HCT116 (cell line): ENCODE data around the gene TRPV4. TPM values are rescaled to one million over a fixed set of nuclear protein-coding genes. Genes with fewer than 3 reads are reported as not detected.

Experiments
- ATAC-seq: fragments of 200-7000 bp; cut with Tn5 transposase; 2 replicates; pipeline ENCODE4 v1.9.1; 2020; ENCODE audit warnings: mild to moderate bottlenecking, moderate library complexity
- BruUV-seq: library from RNA; stranded (reverse); fragments of 400-500 nt; replicated peaks from 2 replicates; lab custom pipeline; 2021; lab: Mats Ljungman, UMichigan
- CTCF ChIA-PET: fragments of 300-600 bp; sonication (Branson Sonifier 250); formaldehyde crosslinking; loops from one replicate; lab custom pipeline; 2021; ENCODE audit warnings: antibody characterized with exemption; lab: Charles Lee
- POLR2A ChIA-PET: fragments of 300-600, 350-600 bp; sonication (Branson Sonifier 250); formaldehyde crosslinking; loops from one replicate; lab custom pipeline; 2021; ENCODE audit warnings: antibody characterized with exemption; lab: Charles Lee
- RAD21 ChIA-PET, 2 experiments: fragments of 300-600 bp; sonication (Branson Sonifier 250); formaldehyde crosslinking; loops; one replicate each; lab custom pipeline; 2023; ENCODE audit warnings: low total read pairs in 2 of 2; ENCODE audit not compliant: uncharacterized antibody in 2 of 2, unreplicated experiment in 2 of 2, low non-redundant PET in 1 of 2; lab: Charles Lee
- DNase-seq: peaks from one replicate; pipeline ENCODE4 v3.0.0-alpha.2; 2010; ENCODE audit warnings: low read depth, low spot score
- H2AFZ ChIP-seq: fragments of 200-600 bp; shearing (Covaris generic), sonication (generic); 2 replicates; pipeline ENCODE4 v1.6.1; 2017; ENCODE audit warnings: low read depth, mixed run types, mixed read lengths, antibody characterized with exemption, low read length; ENCODE audit not compliant: poor library complexity, severe bottlenecking
- H3K27ac ChIP-seq: 2 replicates; pipeline ENCODE4 v1.5.1; 2012; ENCODE audit warnings: low read depth, low read length
- H3K27me3 ChIP-seq: fragments of 200-600 bp; sonication (generic); 2 replicates; pipeline ENCODE4 v1.6.1; 2016; ENCODE audit warnings: mixed run types, low read length, mixed read lengths; ENCODE audit not compliant: insufficient read depth
- H3K36me3 ChIP-seq, 2 experiments: fragments of 200-500 bp in 1 of 2; fragments of 200-600 bp in 1 of 2; sonication (Bioruptor generic) in 1 of 2; sonication (generic) in 1 of 2; 2 replicates each; pipeline versions ENCODE4 v1.5.1 to v1.6.1; 2014 to 2016; ENCODE audit warnings: low read length in 2 of 2, inconsistent platforms in 1 of 2, mixed read lengths in 1 of 2, mixed run types in 1 of 2; ENCODE audit not compliant: insufficient read depth in 2 of 2, control insufficient read depth in 1 of 2
- H3K4me1 ChIP-seq, 2 experiments: fragments of 200-600 bp in 1 of 2; sonication (generic) in 1 of 2; 2 replicates each; pipeline versions ENCODE4 v1.5.1 to v1.6.1; 2012 to 2017; ENCODE audit warnings: low read length in 2 of 2, inconsistent platforms in 1 of 2, mild to moderate bottlenecking in 1 of 2, mixed read lengths in 1 of 2, mixed run types in 1 of 2, moderate library complexity in 1 of 2; ENCODE audit not compliant: insufficient read depth in 2 of 2, control insufficient read depth in 1 of 2
- H3K4me2 ChIP-seq: fragments of 200-600 bp; sonication (generic); 2 replicates; pipeline ENCODE4 v1.6.1; 2017; ENCODE audit warnings: mixed run types, low read length, mixed read lengths
- H3K4me3 ChIP-seq, 2 experiments: fragments of 200-600 bp in 1 of 2; sonication (generic) in 1 of 2; replicated peaks in 1 of 2; 2 replicates each; pipeline ENCODE4 v1.5.1; 2011 to 2016; ENCODE audit warnings: low read length in 2 of 2, control low read depth in 1 of 2, low read depth in 1 of 2, mild to moderate bottlenecking in 1 of 2, mixed read lengths in 1 of 2, mixed run types in 1 of 2
- H3K79me2 ChIP-seq: fragments of 200-600 bp; sonication (generic); 2 replicates; pipeline ENCODE4 v1.6.1; 2017; ENCODE audit warnings: mild to moderate bottlenecking, mixed run types, low read length, moderate library complexity, mixed read lengths; ENCODE audit not compliant: insufficient read depth
- H3K9ac ChIP-seq: fragments of 200-600 bp; sonication (generic); 2 replicates; pipeline ENCODE4 v1.6.1; 2016; ENCODE audit warnings: low read length, mixed read lengths
- H3K9me2 ChIP-seq: fragments of 200-600 bp; sonication (generic), shearing (Covaris generic); 2 replicates; pipeline ENCODE4 v1.6.1; 2017; ENCODE audit warnings: mixed run types, mild to moderate bottlenecking, moderate library complexity; ENCODE audit not compliant: insufficient read depth
- H3K9me3 ChIP-seq, 2 experiments: fragments of 200-500 bp in 1 of 2; fragments of 200-600 bp in 1 of 2; sonication (Bioruptor generic) in 1 of 2; sonication (generic) in 1 of 2; 2 replicates each; pipeline ENCODE4 v1.6.1; 2014 to 2017; ENCODE audit warnings: low read length in 2 of 2, mixed read lengths in 2 of 2, inconsistent platforms in 1 of 2, low read depth in 1 of 2, mild to moderate bottlenecking in 1 of 2, mixed run types in 1 of 2, moderate library complexity in 1 of 2; ENCODE audit not compliant: control insufficient read depth in 1 of 2, insufficient read depth in 1 of 2
- H4K20me1 ChIP-seq: fragments of 200-600 bp; sonication (generic), shearing (Covaris generic); 2 replicates; pipeline ENCODE4 v1.6.1; 2017; ENCODE audit warnings: mixed run types, mild to moderate bottlenecking, moderate library complexity; ENCODE audit not compliant: insufficient read depth
- CEBPB ChIP-seq: IDR thresholded peaks from 2 replicates; pipeline ENCODE4 v1.6.1; 2012; ENCODE audit warnings: low read depth
- FOSL1 ChIP-seq: IDR thresholded peaks from 2 replicates; pipeline ENCODE4 v1.6.1; 2012; ENCODE audit warnings: low read depth
- JUND ChIP-seq: IDR thresholded peaks from 2 replicates; pipeline ENCODE4 v1.6.1; 2012
- POLR2A ChIP-seq: IDR thresholded peaks from 2 replicates; pipeline ENCODE4 v1.7.0; 2011; ENCODE audit warnings: borderline replicate concordance; ENCODE audit not compliant: insufficient read depth, insufficient read length; ENCODE audit errors: extremely low read depth
- RAD21 ChIP-seq: IDR thresholded peaks from 2 replicates; pipeline ENCODE4 v1.6.1; 2012; ENCODE audit warnings: low read depth, mild to moderate bottlenecking
- SIN3A ChIP-seq: IDR thresholded peaks from 2 replicates; pipeline ENCODE4 v1.6.1; 2012; ENCODE audit warnings: low read depth
- SP1 ChIP-seq: IDR thresholded peaks from 2 replicates; pipeline ENCODE4 v1.6.1; 2012; ENCODE audit warnings: low read depth
- YY1 ChIP-seq: IDR thresholded peaks from 2 replicates; pipeline ENCODE4 v1.6.1; 2011; ENCODE audit warnings: low read length, low read depth, moderate library complexity, mild to moderate bottlenecking; ENCODE audit not compliant: insufficient replicate concordance; ENCODE audit errors: extremely low read depth
- intact Hi-C: fragments of 100-400 bp; cut with micrococcal nuclease; formaldehyde crosslinking; loops from 2 replicates; pipeline ENCODE4 v1.10.0; 2022
- total RNA-seq: library from RNA; stranded (reverse); gene quantifications from one replicate; pipeline ENCODE4 v1.2.1, GENCODE V29; 2021; ENCODE audit not compliant: unreplicated experiment
- TF ChIP-seq, protein P1 (sequence below): IDR thresholded peaks from 2 replicates; pipeline ENCODE4 v1.6.1; 2012

The TRPV4 gene
- total RNA-seq, 1 experiment from 2014 or later, result 0.54 TPM

DNA sequence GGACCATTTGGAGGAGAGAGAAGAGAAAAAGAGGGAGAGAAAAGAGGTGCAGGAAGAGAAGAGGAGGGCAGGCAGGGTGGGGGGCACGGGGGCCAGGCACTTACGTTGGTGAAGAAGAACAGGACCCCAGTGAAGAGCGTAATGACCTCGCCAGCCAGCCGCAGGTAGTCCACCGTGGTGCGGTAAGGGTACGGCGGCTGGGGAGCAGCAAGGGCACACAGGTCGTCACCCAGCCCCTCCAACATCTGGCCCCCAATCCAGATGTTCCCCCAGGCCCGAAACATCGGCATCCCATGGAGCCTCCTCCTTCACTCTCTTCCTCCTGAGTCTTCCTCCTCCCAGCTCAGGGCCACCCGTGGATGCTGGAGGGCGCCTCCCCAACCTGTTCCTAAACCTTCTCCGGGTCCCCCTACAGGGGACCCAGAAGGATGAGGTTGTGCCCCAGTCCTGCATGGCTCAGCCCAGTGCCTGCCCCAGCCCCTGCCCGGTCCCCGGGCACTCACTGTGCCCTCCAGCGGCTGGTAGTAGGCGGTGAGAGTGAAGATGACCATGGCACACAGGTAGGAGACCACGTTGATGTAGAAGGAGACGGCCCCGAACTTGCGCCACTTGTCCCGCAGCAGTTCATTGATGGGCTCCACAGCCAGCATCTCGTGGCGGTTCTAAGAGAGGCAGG, 39.2 kb downstream of the TRPV4 start:
- CTCF ChIA-PET, result no interaction called here
- ATAC-seq, result no peak
- no peak for TF ChIP-seq CEBPB
- TF ChIP-seq JUND, result no peak
- no peak for TF ChIP-seq POLR2A
- TF ChIP-seq RAD21, result no peak
- Histone ChIP-seq H2AFZ (no peak overlapping the region), H3K4me3 (no peak overlapping the region), H3K9me3 (no peaks in the 10 kb centered on the region), H3K9me2 (no peaks in the 10 kb centered on the region), H3K9ac (no peak overlapping the region), H3K4me2 (no peak overlapping the region), H3K4me1 (peaks cover 0 to 10% of the 10 kb centered on the region in 2 experiments; a peak in 2 of 4 replicates), H3K36me3 (no peaks in the 10 kb centered on the region), H4K20me1 (no peaks in the 10 kb centered on the region), H3K79me2 (no peaks in the 10 kb centered on the region), H3K27me3 (no peaks in the 10 kb centered on the region), H3K27ac (no peak overlapping the region)
- intact Hi-C loops, result no loop called here
- no TSS peak for BruUV-seq
- POLR2A ChIA-PET, result no interaction called here
- no peak for DNase-seq
- RAD21 ChIA-PET, result no interaction called here

DNA sequence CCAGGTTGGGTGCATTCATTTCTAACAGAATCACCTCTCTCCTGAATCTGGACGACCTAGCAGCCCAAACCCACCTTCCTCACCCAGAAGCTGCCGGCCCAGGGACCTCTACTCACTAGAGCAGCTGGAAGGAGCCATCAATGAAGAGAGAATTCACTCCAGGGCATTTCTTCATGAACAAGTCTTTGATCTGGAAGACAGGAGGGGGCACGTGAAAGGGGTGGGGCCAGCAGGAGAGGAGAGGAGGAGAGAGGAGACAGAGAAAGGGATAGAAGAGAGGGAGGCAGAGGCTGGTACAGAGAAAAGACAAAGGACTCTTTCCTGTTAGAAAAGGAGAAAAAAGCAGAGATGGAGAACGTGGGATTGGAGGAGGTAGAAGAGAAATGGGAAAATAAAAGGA, 39.8 kb downstream of the TRPV4 start:
- Histone ChIP-seq H3K9me2 (no peaks in the 10 kb centered on the region), H3K36me3 (no peaks in the 10 kb centered on the region), H3K79me2 (no peaks in the 10 kb centered on the region), H3K9me3 (no peaks in the 10 kb centered on the region), H3K27ac (no peak overlapping the region), H3K27me3 (no peaks in the 10 kb centered on the region), H2AFZ (no peak overlapping the region), H4K20me1 (no peaks in the 10 kb centered on the region), H3K9ac (no peak overlapping the region), H3K4me3 (no peak overlapping the region), H3K4me1 (peaks cover 0 to 10% of the 10 kb centered on the region in 2 experiments; a peak in 2 of 4 replicates), H3K4me2 (no peak overlapping the region)
- ATAC-seq, result no peak
- ChIA-PET RAD21 (no interaction called here), POLR2A (no interaction called here), CTCF (no interaction called here)
- no peak for DNase-seq
- TF ChIP-seq SIN3A, result no peak
- no peak for TF ChIP-seq YY1
- TF ChIP-seq, protein P1, sequence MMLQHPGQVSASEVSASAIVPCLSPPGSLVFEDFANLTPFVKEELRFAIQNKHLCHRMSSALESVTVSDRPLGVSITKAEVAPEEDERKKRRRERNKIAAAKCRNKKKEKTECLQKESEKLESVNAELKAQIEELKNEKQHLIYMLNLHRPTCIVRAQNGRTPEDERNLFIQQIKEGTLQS, result no peak
- TF ChIP-seq FOSL1, result no peak
- no peak for TF ChIP-seq SP1
- intact Hi-C loops, result no loop called here
- no TSS peak for BruUV-seq
